Endometrial microvascular endothelial cells (primary cell): ENCODE data around the gene PDE11A. TPM values are rescaled to one million over a fixed set of nuclear protein-coding genes. Genes with fewer than 3 reads are reported as not detected.

ENCODE experiments used
- in situ Hi-C: cut with HindIII; loops from 2 replicates; pipeline ENCODE4 v1.10.0; 2017; ENCODE audit warnings: low sequenced_read_pairs, low pct_unique_long_range_greater_than_20kb; ENCODE audit errors: inconsistent ontology term
- total RNA-seq: library from RNA; depleted of rRNA; stranded (reverse); fragments of >200 nt; gene quantifications from one replicate; pipeline ENCODE4 v1.2.3, GENCODE V29; 2015; ENCODE audit errors: inconsistent ontology term

The PDE11A gene
- total RNA-seq, 1 donor from 2014 or later: 0.37 TPM

GRCh38 chr2:177724398-177725287 is 347.9 kb downstream of the PDE11A start:
- in situ Hi-C loops: no loop called here

- in situ Hi-C loops: no loop called here
These were observed 349.3 kb downstream of the PDE11A start for GRCh38 chr2:177723235-177723634.

- in situ Hi-C loops: no loop called here
These were observed 350.6 kb downstream of the PDE11A start for GRCh38 chr2:177721818-177722567.

GRCh38 chr2:177721087-177721486 is 351.5 kb downstream of the PDE11A start:
- in situ Hi-C loops: no loop called here

GRCh38 chr2:177717831-177718618 is 354.6 kb downstream of the PDE11A start:
- in situ Hi-C loops: no loop called here

- in situ Hi-C loops: no loop called here
These were observed 356.1 kb downstream of the PDE11A start for GRCh38 chr2:177716484-177716883.

GRCh38 chr2:177715771-177716170 is 356.8 kb downstream of the PDE11A start:
- in situ Hi-C loops: no loop called here

- in situ Hi-C loops: no loop called here
These were observed 357.9 kb downstream of the PDE11A start for GRCh38 chr2:177714704-177715103.

- in situ Hi-C loops: no loop called here
These were observed 360.1 kb downstream of the PDE11A start for GRCh38 chr2:177712462-177712861.

GRCh38 chr2:177711483-177712265 is 360.9 kb downstream of the PDE11A start:
- in situ Hi-C loops: no loop called here

- in situ Hi-C loops: no loop called here
These were observed 361.7 kb downstream of the PDE11A start for GRCh38 chr2:177710889-177711288.

GRCh38 chr2:177709986-177710401 is 362.6 kb downstream of the PDE11A start:
- in situ Hi-C loops: no loop called here

- in situ Hi-C loops: no loop called here
These were observed 363.7 kb downstream of the PDE11A start for GRCh38 chr2:177708660-177709444.

- in situ Hi-C loops: no loop called here
These were observed 364.5 kb downstream of the PDE11A start for GRCh38 chr2:177708106-177708505.

GRCh38 chr2:177705511-177706173 is 366.9 kb downstream of the PDE11A start:
- in situ Hi-C loops: no loop called here

- in situ Hi-C loops: no loop called here
These were observed 369.4 kb downstream of the PDE11A start for GRCh38 chr2:177703159-177703558.

GRCh38 chr2:177698281-177698680 is 374.3 kb downstream of the PDE11A start:
- in situ Hi-C loops: no loop called here
